Measurements from ENCODE around the gene TNC. TPM values are rescaled to one million over a fixed set of nuclear protein-coding genes. Genes with fewer than 3 reads are reported as not detected.

Gene TNC
- total RNA-seq, 2 donors from 2014 or later: 1.6 to 4.2 TPM

Other genes with a start within 250 kb of the TNC start
- 1 to 10 TPM in 1 of 2 donors, not detected in 1; 1.0 TPM for gene TNFSF8, start 187.6 kb downstream of the TNC start, total RNA-seq